HG03565 (cell line): ENCODE data around the gene CMTM7.
A peak's percentile ranks its signal among the peaks of the same experiment; 100 is the strongest.

ENCODE experiments used
- ATAC-seq: cut with Tn5 transposase; IDR thresholded peaks from one replicate; pipeline ENCODE4 v1.9.1; 2021; ENCODE audit warnings: mild to moderate bottlenecking, moderate library complexity; ENCODE audit not compliant: unreplicated experiment

CMTM7 gene

GRCh38 chr3:32482693-32483092 is 91.0 kb downstream of the CMTM7 start:
- no peak for ATAC-seq

- ATAC-seq: no peak
Measured at GRCh38 chr3:32483772-32484171, 92.1 kb downstream of the CMTM7 start.

GRCh38 chr3:32484436-32484835 is 92.8 kb downstream of the CMTM7 start:
- ATAC-seq: no peak

GRCh38 chr3:32487781-32488473 is 96.3 kb downstream of the CMTM7 start:
- ATAC-seq: no peak

GRCh38 chr3:32488474-32489008 is 96.9 kb downstream of the CMTM7 start:
- ATAC-seq: no peak

GRCh38 chr3:32492684-32493436 is 101.2 kb downstream of the CMTM7 start:
- no peak for ATAC-seq

GRCh38 chr3:32493437-32494414 is 102.1 kb downstream of the CMTM7 start:
- ATAC-seq: peak; percentile 69

GRCh38 chr3:32495085-32495484 is 103.4 kb downstream of the CMTM7 start:
- ATAC-seq: no peak

GRCh38 chr3:32495609-32496008 is 104.0 kb downstream of the CMTM7 start:
- ATAC-seq: no peak

GRCh38 chr3:32498252-32498651 is 106.6 kb downstream of the CMTM7 start:
- ATAC-seq: no peak

GRCh38 chr3:32498992-32499391 is 107.3 kb downstream of the CMTM7 start:
- no peak for ATAC-seq

- ATAC-seq: no peak
Measured at GRCh38 chr3:32499585-32499984, 107.9 kb downstream of the CMTM7 start.

GRCh38 chr3:32500231-32500630 is 108.6 kb downstream of the CMTM7 start:
- ATAC-seq: no peak

- no peak for ATAC-seq
Measured at GRCh38 chr3:32500880-32501782, 109.5 kb downstream of the CMTM7 start.

- no peak for ATAC-seq
Measured at GRCh38 chr3:32501783-32502117, 110.1 kb downstream of the CMTM7 start.

- peak; percentile 39 for ATAC-seq
Measured at GRCh38 chr3:32502118-32502945, 110.7 kb downstream of the CMTM7 start, which contains the start of gene CMTM6. Gene CMTM6, minus strand, starts transcription at chr3:32502852. Its CDS starts 107 bp downstream, at chr3:32502745.

GRCh38 chr3:32502946-32503286 is 111.3 kb downstream of the CMTM7 start:
- no peak for ATAC-seq
